GM18873 (cell line): Measurements from ENCODE around the gene NLRP8.
"Not testable (repeated sequence)": the region's sequence is repeated elsewhere in the genome, so short reads cannot be mapped to it uniquely, and the experiment has no call there.

ENCODE experiments used
- ATAC-seq: cut with Tn5 transposase; IDR thresholded peaks from one replicate; pipeline ENCODE4 v1.9.1; 2021; ENCODE audit warnings: mild to moderate bottlenecking, moderate library complexity, moderate number of reproducible peaks; ENCODE audit not compliant: unreplicated experiment, low FRiP score

NLRP8 gene

GRCh38 chr19:55947532-55947931 is at the start of gene NLRP8:
TSS of gene NLRP8 (plus strand) at chr19:55947832.
- no peak for ATAC-seq

- no peak for ATAC-seq
Observed at GRCh38 chr19:55898911-55899310, 48.7 kb upstream of the NLRP8 start.

- ATAC-seq = no peak
Observed at GRCh38 chr19:55901369-55902079, 46.1 kb upstream of the NLRP8 start.

- no peak for ATAC-seq
Observed at GRCh38 chr19:55902080-55902751, 45.4 kb upstream of the NLRP8 start.

- no peak for ATAC-seq
Observed at GRCh38 chr19:55907286-55907685, 40.3 kb upstream of the NLRP8 start.

GRCh38 chr19:55907746-55908145 is 39.9 kb upstream of the NLRP8 start:
- ATAC-seq = no peak

GRCh38 chr19:55909801-55910200 is 37.8 kb upstream of the NLRP8 start:
- ATAC-seq = no peak

GRCh38 chr19:55912916-55913315 is 34.7 kb upstream of the NLRP8 start:
- no peak for ATAC-seq

GRCh38 chr19:55913643-55914268 is 33.9 kb upstream of the NLRP8 start:
- ATAC-seq = no peak

DNA sequence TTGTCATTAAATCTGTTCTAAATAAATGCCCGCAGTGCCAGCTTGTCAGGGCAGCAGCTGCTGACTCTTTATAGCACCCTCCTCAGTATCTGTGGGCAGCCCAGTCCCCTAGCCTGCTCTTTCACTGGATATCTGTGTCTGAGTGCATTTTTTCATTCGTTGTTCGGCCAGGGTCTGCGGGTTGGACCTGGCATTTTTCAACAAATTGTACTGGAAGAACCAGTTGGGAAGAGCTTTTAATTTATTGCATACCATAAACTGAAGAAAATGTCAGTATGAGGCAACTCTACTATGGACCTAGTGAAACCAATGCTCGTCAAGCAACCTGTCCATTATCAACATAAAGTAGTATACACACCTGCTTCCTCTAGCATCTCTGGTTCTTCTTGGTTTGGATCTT is 24.1 kb upstream of the NLRP8 start:
- ATAC-seq = no peak

DNA sequence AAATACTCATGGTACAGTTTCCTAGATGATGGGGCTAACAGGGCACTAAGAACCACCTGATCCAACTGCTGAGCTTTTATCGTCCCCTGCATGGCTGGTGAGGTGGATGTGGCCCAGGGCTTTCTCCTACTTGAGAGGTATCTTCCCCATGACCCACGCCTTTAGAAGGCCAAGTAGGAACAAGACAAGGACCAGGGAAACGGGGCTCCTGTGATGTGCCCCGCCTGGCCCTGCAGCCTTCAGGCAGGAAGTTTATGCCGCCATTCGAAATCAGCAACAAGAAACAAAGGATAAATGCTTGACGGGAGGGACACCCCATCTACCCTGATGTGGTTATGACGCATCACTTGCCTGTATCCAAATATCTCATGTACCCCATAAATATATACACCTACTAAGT is 19.6 kb upstream of the NLRP8 start:
- ATAC-seq = no peak

GRCh38 chr19:55929258-55929657 is 18.4 kb upstream of the NLRP8 start:
- ATAC-seq = not testable (repeated sequence)

GRCh38 chr19:55930996-55931515 is 16.6 kb upstream of the NLRP8 start:
- ATAC-seq = no peak

- ATAC-seq = no peak
Observed at GRCh38 chr19:55931936-55932386, 15.7 kb upstream of the NLRP8 start, which contains the start of gene NLRP13. TSS of gene NLRP13 (minus strand) at chr19:55932336. CDS start at chr19:55932311, 25 bp downstream.

- no peak for ATAC-seq
Observed at GRCh38 chr19:55935206-55935605, 12.4 kb upstream of the NLRP8 start.

- ATAC-seq = no peak
Observed at GRCh38 chr19:55939206-55939605, 8.4 kb upstream of the NLRP8 start.

DNA sequence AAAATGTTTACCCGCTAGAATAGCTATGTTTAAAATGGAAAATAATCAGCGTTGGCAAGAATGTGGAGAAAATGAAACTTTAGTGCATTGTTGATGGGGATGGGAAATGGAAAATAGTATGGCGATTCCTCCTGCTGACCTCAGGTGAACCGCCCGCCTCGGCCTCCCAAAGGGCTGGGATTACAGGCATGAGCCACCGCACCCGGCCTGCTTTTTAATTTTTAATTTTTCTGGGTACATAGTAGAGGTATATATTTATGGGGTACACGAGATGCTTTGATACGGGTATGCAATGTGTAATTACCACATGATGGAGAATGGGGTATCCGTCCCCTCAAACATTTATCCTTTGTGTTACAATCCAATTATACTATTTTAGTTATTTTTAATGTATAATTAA is 7.3 kb upstream of the NLRP8 start:
- no peak for ATAC-seq

- not testable (repeated sequence) for ATAC-seq
Observed at GRCh38 chr19:55950566-55950965, 2.9 kb downstream of the NLRP8 start.

GRCh38 chr19:55956431-55956830 is 8.8 kb downstream of the NLRP8 start:
- ATAC-seq = no peak

DNA sequence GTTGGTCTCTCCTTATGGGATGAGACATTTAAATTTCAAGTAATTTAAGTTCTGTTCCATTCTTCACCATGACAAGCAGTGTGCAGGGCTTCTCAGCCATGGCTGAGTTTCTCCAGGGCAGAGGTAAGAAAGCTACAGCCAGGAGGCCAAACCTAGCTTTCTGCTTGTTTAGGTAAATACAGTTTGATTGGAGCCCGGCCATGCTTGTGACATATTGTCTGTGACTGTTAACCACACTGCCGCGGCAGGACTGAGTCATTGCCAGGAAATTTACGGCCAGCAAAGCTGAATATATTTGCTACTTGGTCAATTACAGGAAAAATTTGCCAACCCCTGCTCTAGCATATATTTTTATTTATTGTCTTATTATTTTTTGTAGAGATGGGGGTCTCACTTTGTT is 10.7 kb downstream of the NLRP8 start:
- no peak for ATAC-seq

DNA sequence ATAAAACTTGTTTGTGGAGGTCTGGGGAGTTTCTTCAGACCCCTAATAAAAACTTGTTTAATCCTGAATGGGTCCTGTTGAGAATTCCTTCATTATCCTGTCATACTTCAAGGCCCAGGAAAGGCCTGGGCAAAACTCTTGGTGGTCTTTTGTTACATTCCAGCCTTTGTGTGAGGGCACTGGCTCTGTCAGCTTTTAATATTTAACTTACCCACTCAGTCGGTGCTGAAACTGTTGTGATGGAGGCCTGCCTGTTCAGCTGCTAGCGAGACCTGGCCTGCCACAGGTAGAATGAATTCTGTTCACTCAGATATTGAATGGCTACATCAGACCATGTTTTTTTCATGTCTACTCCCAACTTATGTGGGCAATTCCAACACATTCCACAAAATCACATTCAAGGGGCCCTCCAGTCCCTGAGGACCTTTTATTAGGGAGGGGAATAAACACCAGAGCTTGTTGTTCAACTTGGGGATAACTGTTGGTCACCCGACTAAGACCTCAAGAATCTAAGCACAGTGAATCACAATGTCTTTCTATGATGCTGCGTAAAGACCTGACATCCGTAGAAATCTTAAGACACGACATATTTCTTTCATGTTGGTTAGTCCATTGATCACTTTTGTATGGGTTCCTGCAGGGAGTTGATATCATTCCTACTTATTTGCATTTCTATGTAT is 12.5 kb downstream of the NLRP8 start:
- no peak for ATAC-seq
